CD4-positive, alpha-beta memory T cell (primary cell): ENCODE measurements around the gene CTPS2. TPM values are rescaled to one million over a fixed set of nuclear protein-coding genes. Genes with fewer than 3 reads are reported as not detected.
A peak's percentile ranks its signal among the peaks of the same experiment; 100 is the strongest.
"Not testable (repeated sequence)": the region's sequence is repeated elsewhere in the genome, so short reads cannot be mapped to it uniquely, and the experiment has no call there.

Source experiments
- CTCF ChIA-PET: fragments of 350-600 bp; sonication (Branson Sonifier 250); formaldehyde crosslinking; loops from one replicate; lab custom pipeline; 2021; ENCODE audit warnings: inconsistent platforms; ENCODE audit not compliant: partially characterized antibody; lab: Charles Lee
- POLR2A ChIA-PET: fragments of 350-600 bp; sonication (Branson Sonifier 250); formaldehyde crosslinking; loops from one replicate; lab custom pipeline; 2021; ENCODE audit not compliant: partially characterized antibody; lab: Charles Lee
- DNase-seq, 5 donors: peaks; one replicate each; pipeline versions ENCODE4 v3.0.0 to v3.0.0-alpha.2; 2020 to 2022; ENCODE audit warnings: mixed read lengths in 1 of 5
- H3K27ac ChIP-seq: one replicate; pipeline ENCODE4 v1.7.0; 2013; ENCODE audit warnings: low read depth, low read length
- H3K27me3 ChIP-seq: 2 replicates; pipeline ENCODE4 v1.7.0; 2013; ENCODE audit warnings: mild to moderate bottlenecking, low read length, moderate library complexity; ENCODE audit not compliant: insufficient read depth
- H3K36me3 ChIP-seq: 2 replicates; pipeline ENCODE4 v1.7.0; 2013; ENCODE audit warnings: mild to moderate bottlenecking, low read length, moderate library complexity; ENCODE audit not compliant: insufficient read depth
- H3K4me1 ChIP-seq: 2 replicates; pipeline ENCODE4 v1.7.0; 2013; ENCODE audit warnings: mild to moderate bottlenecking, low read length, moderate library complexity; ENCODE audit not compliant: insufficient read depth
- H3K4me3 ChIP-seq, 2 donors: one replicate each; pipeline ENCODE4 v1.7.0; 2013; ENCODE audit warnings: low read length in 2 of 2, mild to moderate bottlenecking in 1 of 2
- H3K9me3 ChIP-seq, 2 donors: one replicate each; pipeline ENCODE4 v1.7.0; 2013; ENCODE audit warnings: low read length in 2 of 2, control low read depth in 1 of 2; ENCODE audit not compliant: control insufficient read depth in 1 of 2
- H3K27ac Mint-ChIP-seq, 7 donors: one replicate each; pipeline ENCODE4 v1.8.0; 2020 to 2021; ENCODE audit warnings: mixed read lengths in 7 of 7, mild to moderate bottlenecking in 6 of 7, inconsistent platforms in 3 of 7, moderate library complexity in 3 of 7
- H3K27me3 Mint-ChIP-seq, 2 donors: one replicate each; pipeline ENCODE4 v1.8.0; 2020 to 2021; ENCODE audit warnings: mixed read lengths in 2 of 2
- H3K36me3 Mint-ChIP-seq, 2 donors: one replicate each; pipeline ENCODE4 v1.8.0; 2020 to 2021; ENCODE audit warnings: mixed read lengths in 2 of 2, inconsistent platforms in 1 of 2, mild to moderate bottlenecking in 1 of 2
- H3K4me1 Mint-ChIP-seq, 4 donors: one replicate each; pipeline ENCODE4 v1.8.0; 2020 to 2021; ENCODE audit warnings: mixed read lengths in 4 of 4, mild to moderate bottlenecking in 1 of 4
- H3K4me3 Mint-ChIP-seq, 8 donors: one replicate each; pipeline ENCODE4 v1.8.0; 2020 to 2021; ENCODE audit warnings: mixed read lengths in 8 of 8, mild to moderate bottlenecking in 7 of 8, moderate library complexity in 6 of 8, inconsistent platforms in 3 of 8
- H3K9me3 Mint-ChIP-seq, 8 donors: one replicate each; pipeline ENCODE4 v1.8.0; 2020 to 2021; ENCODE audit warnings: mixed read lengths in 8 of 8, mild to moderate bottlenecking in 5 of 8, inconsistent platforms in 3 of 8, moderate library complexity in 1 of 8
- intact Hi-C: fragments of 100-400 bp; cut with micrococcal nuclease; formaldehyde crosslinking; loops from one replicate; pipeline ENCODE4 v1.15.1; 2023
- polyA plus RNA-seq, 2 donors: library from polyadenylated mRNA; unstranded; fragments of 300-500 nt; fragmentation: Illumina TruSeq; gene quantifications; one replicate each; pipeline ENCODE4 v1.2.3, GENCODE V29; 2021
- total RNA-seq, 2 experiments: library from RNA; stranded (reverse); gene quantifications; one replicate each; pipeline ENCODE4 v1.2.3, GENCODE V29; 2021

The CTPS2 gene
- total and polyA plus RNA-seq, 4 experiments from 2014 or later: 3.8 to 7.2 (median 5.5) TPM

DNA sequence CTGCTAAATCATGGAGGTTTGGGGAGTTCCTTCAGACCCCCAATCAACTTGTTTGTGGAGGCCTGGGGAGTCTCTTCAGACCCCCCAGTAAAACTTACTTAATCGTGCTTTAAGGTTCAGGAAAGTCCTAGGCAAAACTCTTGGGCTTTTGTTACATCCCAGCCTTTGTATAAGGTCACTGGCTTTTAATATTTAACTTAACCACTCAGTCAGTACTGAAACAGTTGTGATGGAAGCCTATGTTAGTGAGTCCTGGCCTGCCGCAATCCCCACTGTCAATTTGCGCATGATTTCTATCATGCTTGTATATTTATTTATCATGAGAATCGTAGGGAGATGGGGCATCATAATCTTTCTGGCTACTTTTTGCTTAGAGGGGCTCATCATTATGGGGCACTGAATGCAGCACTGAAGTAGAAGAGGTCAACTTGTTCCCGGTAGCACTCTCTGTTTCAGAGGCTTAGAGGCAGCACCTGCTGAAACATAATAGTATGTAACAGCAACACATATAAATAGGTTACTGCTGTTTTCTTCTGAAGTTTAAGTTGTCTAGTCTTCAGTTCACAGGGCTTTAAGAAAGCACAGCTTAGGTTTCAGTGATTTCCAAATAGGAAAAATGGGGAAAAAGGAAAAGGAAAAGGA lies 14.0 kb upstream of the CTPS2 start:
- Mint-ChIP-seq H3K27ac (peak overlapping the region in 1 of 7 donors; percentile 4), H3K4me1 (peaks cover 12 to 34% (median 23%) of the 10 kb centered on the region in 4 donors), H3K36me3 (peaks cover 4 to 17% of the 10 kb centered on the region in 2 donors)
- H3K27me3 Mint-ChIP-seq, DNase-seq, H3K36me3 ChIP-seq, H3K9me3 Mint-ChIP-seq, H3K9me3 ChIP-seq, H3K27me3 ChIP-seq, H3K4me3 Mint-ChIP-seq, H3K4me1 ChIP-seq, intact Hi-C loops, CTCF ChIA-PET, POLR2A ChIA-PET, H3K27ac ChIP-seq, H3K4me3 ChIP-seq: not testable (repeated sequence)

- Histone ChIP-seq H3K27me3 (no peaks in the 10 kb centered on the region), H3K27ac (no peak overlapping the region), H3K4me3 (no peak overlapping the region), H3K9me3 (no peaks in the 10 kb centered on the region), H3K36me3 (no peaks in the 10 kb centered on the region), H3K4me1 (peaks cover 8% of the 10 kb centered on the region)
- no peaks in the 10 kb centered on the region for H3K27me3 Mint-ChIP-seq
- intact Hi-C loops: no loop called here
- H3K27ac Mint-ChIP-seq: peak overlapping the region in 2 of 7 donors; percentile 12 to 47
- ChIA-PET POLR2A (no interaction called here), CTCF (interaction anchor here (0.9 kb wide), 1 partner anchor 21 kb away, joined by 3 read pairs; no protein-coding TSS in a partner anchor)
- H3K4me3 Mint-ChIP-seq: no peak overlapping the region
- H3K9me3 Mint-ChIP-seq: no peaks in the 10 kb centered on the region
- peaks cover 4 to 17% of the 10 kb centered on the region in 2 donors for H3K36me3 Mint-ChIP-seq
- no peak for DNase-seq
- H3K4me1 Mint-ChIP-seq: peaks cover 16 to 48% (median 35%) of the 10 kb centered on the region in 4 donors
Measured at GRCh38 chrX:16725072-16725471, 12.6 kb upstream of the CTPS2 start.

- peaks cover 13 to 14% of the 10 kb centered on the region in 2 donors for H3K36me3 Mint-ChIP-seq
- H3K27me3 Mint-ChIP-seq: no peaks in the 10 kb centered on the region
- no peak overlapping the region for H3K4me3 ChIP-seq
- peaks cover 0 to 5% (median 0%) of the 10 kb centered on the region in 8 donors for H3K9me3 Mint-ChIP-seq
- H3K9me3 ChIP-seq: no peaks in the 10 kb centered on the region
- intact Hi-C loops: no loop called here
- H3K27me3 ChIP-seq: no peaks in the 10 kb centered on the region
- H3K27ac ChIP-seq: no peak overlapping the region
- no peaks in the 10 kb centered on the region for H3K36me3 ChIP-seq
- peaks cover 8% of the 10 kb centered on the region for H3K4me1 ChIP-seq
- DNase-seq: no peak
- ChIA-PET POLR2A (no interaction called here), CTCF (no interaction called here)
- H3K4me3 Mint-ChIP-seq: peak overlapping the region in 5 of 8 donors; percentile 2 to 47 (median 30)
- H3K4me1 Mint-ChIP-seq: peaks cover 15 to 68% (median 45%) of the 10 kb centered on the region in 4 donors
- H3K27ac Mint-ChIP-seq: peak overlapping the region in 5 of 7 donors; percentile 43 to 71 (median 67)
Measured at GRCh38 chrX:16722481-16722880, 10.0 kb upstream of the CTPS2 start.

- peak within 1 kb of the TSS; percentile 89 to 99 (median 95) for H3K4me3 Mint-ChIP-seq
- Histone ChIP-seq H3K27ac (peak within 1 kb of the TSS; percentile 95), H3K9me3 (no peaks in the 10 kb centered on the region), H3K27me3 (no peaks in the 10 kb centered on the region), H3K36me3 (no peaks in the 10 kb centered on the region), H3K4me3 (peak within 1 kb of the TSS; percentile 54 to 84), H3K4me1 (peaks cover 8% of the 10 kb centered on the region)
- peak; percentile 91 to 100 (median 97) for DNase-seq
- intact Hi-C loops: loop anchor here (1.0 to 10.0 kb wide), 6 partner anchors 67 to 1845 kb away; partner anchors contain the start of genes AP1S2, FANCB, MOSPD2 and RBBP7
- H3K27ac Mint-ChIP-seq: peak within 1 kb of the TSS; percentile 99 to 100 (median 99)
- H3K27me3 Mint-ChIP-seq: no peaks in the 10 kb centered on the region
- ChIA-PET CTCF (interaction anchor here (0.9 to 1.0 kb wide), 2 partner anchors 12 to 283 kb away, joined by 3 read pairs; no protein-coding TSS in a partner anchor), POLR2A (interaction anchor here (1.0 to 2.1 kb wide), 5 partner anchors 66 to 969 kb away, joined by 3 to 8 read pairs (median 4); partner anchors contain the start of genes AP1S2, RBBP7 and TXLNG)
- H3K4me1 Mint-ChIP-seq: peaks cover 13 to 55% (median 37%) of the 10 kb centered on the region in 4 donors
- H3K9me3 Mint-ChIP-seq: peaks cover 0 to 5% (median 0%) of the 10 kb centered on the region in 8 donors
- peaks cover 5 to 9% of the 10 kb centered on the region in 2 donors for H3K36me3 Mint-ChIP-seq
Measured at GRCh38 chrX:16719334-16720084, 7.0 kb upstream of the CTPS2 start, which contains the start of gene SYAP1. TSS of gene SYAP1 (plus strand) at chrX:16719612. CDS start at chrX:16719725, 113 bp downstream.

DNA sequence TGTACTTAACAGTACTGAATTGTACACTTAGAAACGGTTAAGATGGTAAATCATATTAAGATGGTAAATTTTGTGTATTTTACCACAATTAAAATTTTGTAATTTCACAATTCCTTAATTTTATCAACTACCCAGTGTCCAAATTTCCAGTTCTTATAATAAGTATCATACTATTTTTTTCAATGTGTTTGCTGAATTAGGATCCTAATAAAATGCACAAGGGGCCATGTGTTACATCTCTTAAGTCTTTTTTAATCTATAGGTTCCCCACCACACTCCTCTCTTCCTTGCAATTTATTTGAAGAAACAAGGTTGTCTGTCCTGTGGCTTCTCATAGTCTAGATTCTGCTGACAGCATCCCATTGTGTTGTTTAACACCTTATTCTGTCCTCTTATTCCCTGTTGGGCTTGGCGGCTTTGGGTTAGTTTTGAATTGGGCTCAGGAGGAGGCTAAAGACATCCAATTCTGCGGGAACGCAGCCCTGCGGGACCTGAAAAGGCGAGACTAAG lies 6.4 kb upstream of the CTPS2 start:
- Histone ChIP-seq H3K4me1 (peaks cover 8% of the 10 kb centered on the region), H3K4me3 (peak overlapping the region; percentile 54 to 84), H3K9me3 (no peaks in the 10 kb centered on the region), H3K27ac (peak overlapping the region; percentile 95), H3K36me3 (no peaks in the 10 kb centered on the region), H3K27me3 (no peaks in the 10 kb centered on the region)
- H3K9me3 Mint-ChIP-seq: peaks cover 0 to 6% (median 0%) of the 10 kb centered on the region in 8 donors
- DNase-seq: no peak
- H3K27me3 Mint-ChIP-seq: no peaks in the 10 kb centered on the region
- peak overlapping the region; percentile 99 to 100 (median 99) for H3K27ac Mint-ChIP-seq
- CTCF ChIA-PET: interaction anchor here (0.9 to 1.0 kb wide), 2 partner anchors 13 to 282 kb away, joined by 3 read pairs; no protein-coding TSS in a partner anchor
- H3K4me1 Mint-ChIP-seq: peaks cover 12 to 52% (median 35%) of the 10 kb centered on the region in 4 donors
- POLR2A ChIA-PET: interaction anchor here (1.0 to 2.1 kb wide), 4 partner anchors 67 to 968 kb away, joined by 3 to 8 read pairs (median 4); partner anchors contain the start of genes AP1S2 and TXLNG
- peaks cover 2 to 9% of the 10 kb centered on the region in 2 donors for H3K36me3 Mint-ChIP-seq
- intact Hi-C loops: loop anchor here (1.0 to 10.0 kb wide), 6 partner anchors 67 to 1844 kb away; partner anchors contain the start of genes AP1S2, FANCB, MOSPD2 and RBBP7
- peak overlapping the region; percentile 89 to 99 (median 95) for H3K4me3 Mint-ChIP-seq

DNA sequence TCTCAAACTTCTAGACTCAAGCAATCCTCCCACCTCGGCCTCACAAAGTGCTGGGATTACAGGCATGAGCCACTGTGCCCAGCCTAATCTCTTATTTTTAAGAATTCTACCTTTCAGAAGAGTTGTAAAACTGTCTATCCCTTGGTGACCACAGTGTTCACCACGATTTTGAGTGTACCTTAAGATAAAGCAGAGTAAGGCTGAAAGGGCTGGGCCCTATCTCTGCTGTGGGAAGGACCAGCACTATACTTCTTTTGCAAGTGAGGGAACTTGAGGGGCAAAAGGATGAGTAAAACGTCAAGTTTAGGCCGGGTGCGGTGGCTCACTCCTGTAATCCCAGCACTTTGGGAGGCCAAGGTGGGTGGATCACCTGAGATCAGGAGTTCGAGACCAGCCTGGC lies 4.0 kb upstream of the CTPS2 start:
- H3K4me3 Mint-ChIP-seq, H3K36me3 Mint-ChIP-seq, H3K27ac ChIP-seq, POLR2A ChIA-PET, H3K9me3 ChIP-seq, H3K36me3 ChIP-seq, DNase-seq, CTCF ChIA-PET, H3K9me3 Mint-ChIP-seq, H3K4me3 ChIP-seq, H3K4me1 ChIP-seq, H3K27me3 ChIP-seq, H3K27me3 Mint-ChIP-seq: not testable (repeated sequence)
- intact Hi-C loops: loop anchor here (5.0 to 10.0 kb wide), 4 partner anchors 156 to 1842 kb away; partner anchors contain the start of genes AP1S2, FANCB, MOSPD2 and RBBP7
- Mint-ChIP-seq H3K27ac (peak overlapping the region in 3 of 7 donors; percentile 13 to 64 (median 32)), H3K4me1 (peaks cover 8 to 43% (median 30%) of the 10 kb centered on the region in 4 donors)
